ENCODE results near the gene PARD3B.

Gene PARD3B

GRCh38 chr2:205220559-205220958, 675.3 kb downstream of the PARD3B start:
- DNase-seq (ENCODE audit: low read depth): no peak
- H3K4me3 ChIP-seq (ENCODE audit: low read depth, low read length): no peak overlapping the region
- TF ChIP-seq CTCF (IDR thresholded peaks at IDR 0.05; ENCODE audit: insufficient read depth, low read depth, low read length, missing control alignments): no peak

- DNase-seq (ENCODE audit: low read depth): no peak
- TF ChIP-seq CTCF (IDR thresholded peaks at IDR 0.05; ENCODE audit: insufficient read depth, low read depth, low read length, missing control alignments): no peak
- H3K4me3 ChIP-seq (ENCODE audit: low read depth, low read length): no peak overlapping the region
These were observed 686.8 kb downstream of the PARD3B start for GRCh38 chr2:205232086-205232485.

GRCh38 chr2:205235434-205235833, 690.2 kb downstream of the PARD3B start:
- no peak for DNase-seq (ENCODE audit: low read depth)
- no peak overlapping the region for H3K4me3 ChIP-seq (ENCODE audit: low read depth, low read length)
- TF ChIP-seq CTCF (IDR thresholded peaks at IDR 0.05; ENCODE audit: insufficient read depth, low read depth, low read length, missing control alignments): no peak

- TF ChIP-seq CTCF (IDR thresholded peaks at IDR 0.05; ENCODE audit: insufficient read depth, low read depth, low read length, missing control alignments): no peak
- H3K4me3 ChIP-seq (ENCODE audit: low read depth, low read length): no peak overlapping the region
- no peak for DNase-seq (ENCODE audit: low read depth)
These were observed 692.2 kb downstream of the PARD3B start for GRCh38 chr2:205237524-205237923.

GRCh38 chr2:205245001-205245400, 699.7 kb downstream of the PARD3B start:
- no peak for TF ChIP-seq CTCF (IDR thresholded peaks at IDR 0.05; ENCODE audit: insufficient read depth, low read depth, low read length, missing control alignments)
- no peak overlapping the region for H3K4me3 ChIP-seq (ENCODE audit: low read depth, low read length)
- no peak for DNase-seq (ENCODE audit: low read depth)

- TF ChIP-seq CTCF (IDR thresholded peaks at IDR 0.05; ENCODE audit: insufficient read depth, low read depth, low read length, missing control alignments): no peak
- no peak overlapping the region for H3K4me3 ChIP-seq (ENCODE audit: low read depth, low read length)
- DNase-seq (ENCODE audit: low read depth): no peak
These were observed 700.4 kb downstream of the PARD3B start for GRCh38 chr2:205245652-205246051.

GRCh38 chr2:205259121-205259520, 713.8 kb downstream of the PARD3B start:
- DNase-seq (ENCODE audit: low read depth): no peak
- no peak overlapping the region for H3K4me3 ChIP-seq (ENCODE audit: low read depth, low read length)
- TF ChIP-seq CTCF (IDR thresholded peaks at IDR 0.05; ENCODE audit: insufficient read depth, low read depth, low read length, missing control alignments): no peak

Measured in GM12865 (cell line).